GM21576 (cell line): Measurements from ENCODE around the gene ST3GAL2.

Experiments
- ATAC-seq: cut with Tn5 transposase; IDR thresholded peaks from one replicate; pipeline ENCODE4 v1.9.1; 2021; ENCODE audit warnings: mild to moderate bottlenecking, moderate library complexity; ENCODE audit not compliant: unreplicated experiment

The ST3GAL2 gene

DNA sequence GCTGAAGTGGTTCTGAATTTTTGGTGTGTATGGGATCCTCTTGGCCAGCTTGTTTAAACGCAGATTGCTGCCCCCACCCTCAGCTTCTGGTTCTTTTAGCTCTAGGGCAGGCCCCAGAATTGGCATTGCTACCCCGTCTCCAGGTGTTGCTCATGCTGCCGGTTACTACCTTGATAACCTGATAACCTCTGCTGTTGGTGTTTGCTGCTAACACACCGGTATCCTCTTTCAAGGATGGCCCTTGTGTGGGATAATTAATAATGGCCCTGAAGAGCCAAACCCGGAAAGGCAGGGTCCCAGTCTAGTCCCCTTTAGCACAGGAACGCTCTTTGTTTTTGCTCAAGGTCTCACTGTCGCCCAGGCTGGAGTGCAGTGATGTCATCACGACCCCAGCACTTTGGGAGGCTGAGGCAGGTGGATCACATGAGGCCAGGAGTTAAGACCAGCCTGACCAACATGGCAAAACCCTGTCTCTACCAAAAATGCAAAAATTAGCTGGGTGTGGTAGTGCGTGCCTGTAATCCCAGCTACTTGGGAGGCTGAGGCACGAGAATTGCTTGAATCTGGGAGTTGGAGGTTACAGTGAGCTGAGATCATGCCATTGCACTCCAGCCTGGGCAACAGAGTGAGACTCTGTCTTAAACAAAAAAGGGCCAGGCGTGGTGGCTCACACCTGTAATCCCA is 1.3 kb upstream of the ST3GAL2 start:
- no peak for ATAC-seq

GRCh38 chr16:70438585-70438968 is 323 bp downstream of the ST3GAL2 start:
- ATAC-seq = no peak

- no peak for ATAC-seq
These were observed 1.0 kb downstream of the ST3GAL2 start for GRCh38 chr16:70437582-70438557.

DNA sequence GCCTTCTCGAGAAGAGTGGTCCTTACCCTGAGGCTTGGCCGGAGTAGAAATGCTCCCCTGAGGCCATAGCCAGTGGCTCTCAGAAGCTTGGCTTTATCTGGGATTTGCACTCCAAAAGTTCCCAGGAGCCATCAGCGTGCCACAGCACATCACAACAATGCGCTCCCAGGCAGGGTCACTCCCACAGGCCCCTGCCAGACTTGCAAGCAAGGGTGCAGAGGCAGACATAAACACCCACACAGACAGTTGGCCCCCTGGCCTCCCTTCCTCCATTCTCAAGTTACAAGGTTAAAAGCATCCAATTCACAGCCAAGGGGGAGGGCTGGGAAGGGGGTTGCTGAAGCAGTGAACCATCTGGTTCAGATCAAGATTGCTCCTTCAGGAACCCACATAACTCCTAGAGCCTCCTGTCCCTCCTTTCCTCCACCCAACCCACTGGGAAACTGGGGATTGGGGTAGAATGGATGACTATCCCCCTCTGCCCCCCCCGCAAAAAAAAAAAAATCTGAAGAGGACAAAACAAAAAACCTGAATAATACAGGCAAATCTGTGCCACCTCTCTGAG is 1.8 kb downstream of the ST3GAL2 start:
- ATAC-seq = no peak

GRCh38 chr16:70434484-70435260 is 4.2 kb downstream of the ST3GAL2 start:
- no peak for ATAC-seq

DNA sequence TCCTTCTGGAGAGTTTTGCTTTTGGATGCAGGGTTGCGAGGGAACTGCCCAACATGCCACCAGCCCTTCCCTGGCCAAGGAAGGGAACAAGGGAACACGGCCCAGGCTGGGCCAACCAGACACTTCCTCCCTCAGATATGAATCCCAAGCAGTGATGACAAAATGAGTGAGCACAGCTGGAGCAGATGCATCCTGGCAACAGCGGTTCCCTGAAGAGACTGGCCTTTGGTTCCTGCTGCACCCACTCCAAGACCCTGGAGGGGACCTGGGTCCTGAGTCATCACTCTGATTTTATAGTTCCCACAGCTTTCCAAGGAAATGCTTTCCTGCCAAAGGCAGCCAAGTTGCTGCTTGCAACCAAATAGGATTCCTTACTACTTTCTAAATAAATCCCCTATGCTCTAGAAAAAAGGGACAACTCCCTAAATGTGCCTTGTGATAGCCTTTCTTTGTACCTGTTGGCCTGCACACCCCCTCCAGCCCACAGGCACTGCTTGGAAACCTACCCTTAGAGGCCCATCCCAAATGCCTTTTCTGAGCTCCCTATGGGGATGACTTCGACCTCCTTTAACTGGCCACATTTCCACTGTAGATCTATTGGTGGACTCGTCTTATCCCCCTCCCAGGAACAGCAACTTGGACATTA is 5.3 kb downstream of the ST3GAL2 start:
- ATAC-seq = no peak

GRCh38 chr16:70432723-70433457 is 6.0 kb downstream of the ST3GAL2 start:
- peak; percentile 25 for ATAC-seq

DNA sequence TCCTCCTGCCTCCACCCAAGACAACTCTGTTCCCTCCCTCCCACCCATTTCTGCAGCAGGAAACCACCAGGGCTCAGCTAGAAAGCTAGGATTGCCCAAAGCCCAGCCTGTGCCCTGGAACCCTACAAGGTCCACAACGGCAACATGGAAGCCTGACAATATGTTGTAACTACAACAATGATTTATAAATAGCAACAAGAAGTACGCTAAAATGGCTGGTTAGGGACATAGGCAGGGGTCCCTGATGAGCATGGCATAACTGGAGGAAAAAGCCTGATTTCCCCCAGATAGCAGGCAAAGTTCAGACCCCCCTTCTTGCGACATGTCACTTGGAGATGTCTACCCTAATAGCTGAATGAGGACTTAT is 6.6 kb downstream of the ST3GAL2 start:
- no peak for ATAC-seq

- ATAC-seq = peak; percentile 42
These were observed 8.0 kb downstream of the ST3GAL2 start for GRCh38 chr16:70430667-70431536.

- ATAC-seq = no peak
These were observed 8.8 kb downstream of the ST3GAL2 start for GRCh38 chr16:70429888-70430666.

DNA sequence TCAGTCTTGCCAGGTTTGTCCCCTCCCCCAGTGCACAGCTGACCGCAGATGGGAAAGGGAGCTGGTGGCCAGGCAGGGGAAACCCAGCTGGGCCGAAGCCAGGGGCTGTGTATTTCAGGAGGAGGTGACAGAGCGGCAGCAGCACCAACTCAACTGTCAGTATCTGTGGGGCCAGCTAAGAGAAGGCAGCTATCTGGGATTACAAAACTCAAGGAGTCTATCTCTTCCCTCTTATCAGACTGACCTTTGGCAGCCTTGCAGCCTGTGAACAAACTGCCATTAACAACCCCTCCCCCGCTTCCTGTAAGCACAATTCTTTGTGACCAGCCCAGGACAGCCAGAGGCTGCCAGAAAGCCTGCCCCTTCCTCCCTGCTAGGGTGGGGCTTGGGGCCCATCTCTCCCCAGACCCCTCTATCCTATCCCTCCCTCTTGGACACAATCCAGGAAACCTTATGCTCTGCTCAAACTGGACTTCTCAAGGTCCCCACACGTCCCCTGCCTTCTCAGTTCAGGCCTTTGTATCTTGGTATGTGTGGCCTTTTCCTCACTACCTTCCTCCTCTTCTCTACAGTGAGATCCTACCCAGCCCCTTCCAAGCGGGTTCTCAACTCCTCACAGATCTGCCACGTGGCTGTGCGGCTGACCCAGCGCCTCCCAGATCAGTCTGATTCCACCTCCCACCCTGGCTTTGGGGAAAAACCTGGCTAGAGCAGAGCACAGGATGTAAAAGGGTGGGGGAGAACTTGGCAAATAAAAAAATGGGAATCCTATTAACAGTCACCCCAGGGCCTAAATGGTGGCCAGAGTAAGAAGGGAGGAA is 10.5 kb downstream of the ST3GAL2 start:
- no peak for ATAC-seq

DNA sequence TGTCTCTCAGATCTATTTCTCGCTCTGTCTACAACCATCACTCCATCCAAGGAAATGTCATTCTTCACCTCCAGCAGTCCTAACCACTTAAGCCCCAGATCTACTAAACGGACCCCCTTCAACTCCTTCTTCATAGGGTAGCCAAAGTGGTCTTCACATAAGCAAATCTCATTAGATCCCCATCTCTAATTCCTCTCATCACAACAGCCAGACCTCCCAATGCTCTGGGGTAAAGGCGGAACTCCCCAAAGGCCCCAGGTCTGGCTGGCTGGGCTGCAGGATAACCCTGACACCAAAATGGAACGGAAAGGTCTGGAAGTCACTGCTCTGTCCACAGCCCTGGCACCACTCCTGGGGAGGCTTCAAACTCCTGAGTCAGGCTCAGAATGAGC is 11.1 kb downstream of the ST3GAL2 start:
- no peak for ATAC-seq

DNA sequence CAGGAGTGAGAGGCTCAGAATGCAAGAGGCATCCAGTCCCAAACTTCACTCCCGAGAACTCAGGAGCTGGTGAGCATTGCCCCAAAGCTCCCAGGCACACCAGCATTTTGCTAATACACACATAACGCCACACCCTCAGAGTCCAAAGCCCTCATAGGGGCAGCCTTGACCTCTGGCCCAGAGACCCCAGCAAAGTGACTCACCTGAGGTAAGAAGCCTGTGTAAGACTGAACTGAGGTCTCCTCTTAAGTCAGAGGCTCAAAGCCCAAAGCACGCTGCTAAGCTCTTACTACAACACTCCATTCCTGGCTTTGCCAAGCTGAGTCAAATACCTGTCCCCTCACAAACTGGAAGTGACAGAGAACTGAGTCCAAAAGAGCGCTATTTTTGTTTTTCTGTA is 16.4 kb downstream of the ST3GAL2 start:
- ATAC-seq = no peak

DNA sequence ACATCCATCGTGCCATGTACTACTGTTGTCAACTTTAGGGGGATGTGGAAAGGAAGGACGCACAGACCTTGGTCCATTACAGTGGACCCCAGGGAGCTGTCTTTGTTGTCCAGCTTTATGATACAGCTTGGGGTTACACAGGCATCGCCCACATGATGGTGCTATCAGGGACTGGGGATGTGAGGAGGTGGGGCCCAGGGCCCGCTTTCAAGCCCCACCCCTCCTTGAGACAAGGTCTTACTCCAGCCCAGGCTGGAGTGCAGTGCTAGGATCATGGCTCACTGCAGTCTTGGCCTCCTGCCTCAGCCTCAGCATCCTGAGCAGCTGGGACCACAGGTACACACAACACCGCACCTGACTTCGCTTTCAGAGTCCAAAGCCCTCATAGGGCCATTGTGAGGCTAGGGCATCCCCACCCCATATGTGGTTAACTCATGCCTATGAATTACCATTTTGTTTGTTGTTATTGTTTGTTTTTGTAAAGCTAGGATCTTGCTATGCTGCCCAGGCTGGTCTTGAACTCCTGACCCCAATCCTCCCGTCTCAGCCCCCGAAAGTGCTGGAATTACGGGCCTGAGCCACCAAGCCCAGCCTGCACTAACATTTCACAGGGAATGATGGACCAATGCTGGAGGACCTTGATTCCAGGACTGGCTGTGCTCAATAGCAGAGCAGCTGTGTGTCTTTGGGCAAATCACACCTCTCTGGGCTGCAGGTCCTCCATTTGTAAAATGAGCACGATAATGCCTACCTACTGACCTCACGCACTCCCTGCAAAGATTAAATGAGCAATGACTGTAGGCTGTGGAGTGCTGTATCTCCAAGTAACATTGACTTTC is 17.2 kb downstream of the ST3GAL2 start:
- ATAC-seq = no peak

DNA sequence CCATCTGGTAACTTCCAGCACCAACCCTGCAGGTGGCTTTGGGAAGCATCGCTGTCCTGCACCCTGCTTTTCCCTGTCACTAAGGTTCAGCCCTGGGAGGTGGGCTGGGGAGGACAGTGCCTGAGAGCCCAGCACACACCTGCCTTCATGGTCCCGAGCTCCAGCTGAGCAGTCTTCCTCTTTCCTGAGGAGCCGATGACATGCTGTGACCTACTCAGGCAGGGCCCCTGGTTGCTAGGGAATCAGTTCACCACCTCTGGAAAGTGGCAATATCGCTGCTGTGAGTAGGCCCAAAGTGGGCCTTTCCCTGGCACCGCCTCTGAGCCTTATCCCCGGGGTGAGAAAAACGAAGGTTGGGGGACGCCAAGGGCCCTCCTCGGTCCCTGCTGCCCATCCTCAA is 17.9 kb downstream of the ST3GAL2 start:
- no peak for ATAC-seq
